ENCODE results near the gene CHCHD6. TPM values are rescaled to one million over a fixed set of nuclear protein-coding genes. Genes with fewer than 3 reads are reported as not detected.

CHCHD6 gene
- total RNA-seq, 4 donors from 2014 or later = 30.3 to 46.5 (median 33.6) TPM

GRCh38 chr3:126758026-126758425 lies 54.0 kb downstream of the CHCHD6 start:
- Histone ChIP-seq H3K27ac (no peak overlapping the region), H3K9me3 (no peaks in the 10 kb centered on the region), H3K4me3 (no peak overlapping the region), H3K36me3 (no peaks in the 10 kb centered on the region), H3K27me3 (no peaks in the 10 kb centered on the region), H3K4me1 (peaks cover 0 to 5% (median 0%) of the 10 kb centered on the region in 4 donors)
- no peak for TF ChIP-seq EP300 (IDR thresholded peaks at IDR 0.05)
- no peak for TF ChIP-seq POLR2A (IDR thresholded peaks at IDR 0.05)
- no peak for TF ChIP-seq CTCF (IDR thresholded peaks at IDR 0.05)
- WGBS, 2 donors = 80 to 83% methylated on average over 3 of the region's 3 CpGs
- no peak for DNase-seq (ENCODE audit: low spot score in 2 of 2)

- no peak for DNase-seq (ENCODE audit: low spot score in 2 of 2)
- Histone ChIP-seq H3K27me3 (no peaks in the 10 kb centered on the region), H3K27ac (no peak overlapping the region), H3K4me3 (no peak overlapping the region), H3K4me1 (peaks cover 0 to 4% (median 0%) of the 10 kb centered on the region in 4 donors), H3K9me3 (no peaks in the 10 kb centered on the region), H3K36me3 (no peaks in the 10 kb centered on the region)
- WGBS, 2 donors = 95 to 99% methylated on average over 4 of the region's 4 CpGs
- no peak for TF ChIP-seq POLR2A (IDR thresholded peaks at IDR 0.05)
- no peak for TF ChIP-seq CTCF (IDR thresholded peaks at IDR 0.05)
- no peak for TF ChIP-seq EP300 (IDR thresholded peaks at IDR 0.05)
Measured at GRCh38 chr3:126758882-126759281, 54.8 kb downstream of the CHCHD6 start.

DNA sequence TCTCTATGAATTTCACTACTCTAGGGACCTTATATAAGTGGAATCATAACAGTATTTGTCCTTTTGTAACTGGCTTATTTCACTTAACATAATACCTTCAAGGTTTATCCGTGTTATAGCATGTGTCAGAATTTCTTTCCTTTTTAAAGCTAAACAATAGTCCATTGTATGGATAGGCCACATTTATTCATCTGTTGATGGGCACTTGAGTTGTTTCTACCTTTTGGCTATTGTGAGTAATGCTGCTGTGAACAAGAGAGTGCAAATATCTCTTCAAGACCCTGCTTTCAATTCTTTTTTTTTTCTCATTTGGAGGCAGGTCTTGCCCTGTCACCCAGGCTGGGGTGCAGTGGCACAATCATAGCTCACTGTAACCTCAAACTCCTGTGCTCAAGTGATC lies 56.5 kb downstream of the CHCHD6 start:
- 48 to 58% methylated on average over 1 of the region's 1 CpG for WGBS, 2 donors
- no peak for TF ChIP-seq CTCF (IDR thresholded peaks at IDR 0.05)
- no peak for TF ChIP-seq EP300 (IDR thresholded peaks at IDR 0.05)
- no peak for TF ChIP-seq POLR2A (IDR thresholded peaks at IDR 0.05)
- Histone ChIP-seq H3K27me3 (no peaks in the 10 kb centered on the region), H3K36me3 (no peaks in the 10 kb centered on the region), H3K4me3 (no peak overlapping the region), H3K9me3 (no peaks in the 10 kb centered on the region), H3K4me1 (no peaks in the 10 kb centered on the region), H3K27ac (no peak overlapping the region)
- DNase-seq (ENCODE audit: low spot score in 2 of 2) = no peak

GRCh38 chr3:126763035-126763434 lies 59.0 kb downstream of the CHCHD6 start:
- Histone ChIP-seq H3K36me3 (peaks cover 0 to 19% (median 0%) of the 10 kb centered on the region in 3 donors), H3K27me3 (no peaks in the 10 kb centered on the region), H3K27ac (no peak overlapping the region), H3K4me3 (no peak overlapping the region), H3K4me1 (no peaks in the 10 kb centered on the region), H3K9me3 (no peaks in the 10 kb centered on the region)
- TF ChIP-seq CTCF (IDR thresholded peaks at IDR 0.05) = no peak
- TF ChIP-seq POLR2A (IDR thresholded peaks at IDR 0.05) = no peak
- no peak for TF ChIP-seq EP300 (IDR thresholded peaks at IDR 0.05)
- DNase-seq (ENCODE audit: low spot score in 2 of 2) = no peak

DNA sequence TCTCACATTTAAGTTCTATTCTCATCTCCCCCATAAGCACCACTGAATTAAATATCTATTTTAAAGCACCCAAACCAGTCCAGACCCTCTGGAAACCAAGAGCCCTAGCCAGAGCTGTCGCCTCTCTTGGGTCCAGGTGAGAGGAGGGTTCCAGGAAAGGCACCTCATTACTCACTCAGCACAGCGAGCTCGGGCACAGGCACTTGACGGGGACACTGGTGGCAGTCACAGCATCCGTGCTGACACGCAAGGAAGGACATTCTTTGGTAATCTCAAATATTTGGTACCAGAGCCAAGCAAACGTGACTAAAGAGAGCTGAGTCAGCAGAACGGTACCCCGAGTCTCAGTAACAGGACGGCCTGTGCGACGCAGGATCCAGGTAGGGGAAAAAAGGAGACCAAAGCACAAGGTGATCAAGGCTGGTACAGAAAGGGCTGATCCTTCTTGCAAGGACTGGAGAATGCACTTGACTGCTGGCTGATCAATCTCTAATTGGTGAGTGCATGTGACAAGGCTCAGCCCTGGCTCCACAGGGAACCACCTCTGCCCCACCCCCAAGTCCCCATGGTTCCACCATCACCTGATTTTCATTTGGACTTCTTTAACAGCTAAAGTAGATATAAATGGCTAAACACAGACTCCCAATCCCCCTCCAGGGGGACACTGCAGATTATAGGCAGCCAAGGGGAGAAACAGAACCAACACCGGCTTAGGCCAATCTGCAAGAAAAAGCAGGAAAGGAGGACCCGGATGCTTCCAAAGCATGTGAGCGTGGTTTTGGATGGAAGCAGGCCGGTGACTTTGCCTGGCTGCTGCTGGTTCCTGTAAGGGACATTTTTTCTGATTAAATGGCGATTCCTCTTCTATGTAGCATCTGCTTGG lies 61.4 kb downstream of the CHCHD6 start:
- H3K9me3 ChIP-seq = peaks cover 0 to 4% (median 0%) of the 10 kb centered on the region in 4 donors
- H3K36me3 ChIP-seq = peaks cover 0 to 21% (median 0%) of the 10 kb centered on the region in 3 donors
- TF ChIP-seq CTCF (IDR thresholded peaks at IDR 0.05) (no peak), POLR2A (IDR thresholded peaks at IDR 0.05) (no peak), EP300 (IDR thresholded peaks at IDR 0.05) (no peak)
- DNase-seq (ENCODE audit: low spot score in 2 of 2) = no peak
- H3K27ac ChIP-seq = no peak overlapping the region
- H3K27me3 ChIP-seq = no peaks in the 10 kb centered on the region
- H3K4me3 ChIP-seq = no peak overlapping the region
- WGBS, 2 donors = 89 to 90% methylated on average over 17 of the region's 17 CpGs
- H3K4me1 ChIP-seq = no peaks in the 10 kb centered on the region
